Small intestine (tissue), 7 donors: Measurements from ENCODE around the gene LRRC25. TPM values are rescaled to one million over a fixed set of nuclear protein-coding genes. Genes with fewer than 3 reads are reported as not detected.
A peak's percentile ranks its signal among the peaks of the same experiment; 100 is the strongest.
"Not testable (repeated sequence)": the region's sequence is repeated elsewhere in the genome, so short reads cannot be mapped to it uniquely, and the experiment has no call there.

Experiments used
- DNase-seq, 2 donors: peaks; one replicate each; pipeline versions ENCODE4 v3.0.0 to v3.0.0-alpha.2; 2013
- FAIRE-seq: peaks from 2 replicates; lab custom pipeline; 2012; peaks lifted over from hg19 to GRCh38; lab: Jason Lieb, UNC
- H3K27ac ChIP-seq, 3 donors: one replicate each; pipeline ENCODE4 v1.5.1; 2013; ENCODE audit warnings: low read length in 2 of 3, mild to moderate bottlenecking in 2 of 3, control low read depth in 1 of 3, inconsistent platforms in 1 of 3, low read depth in 1 of 3, moderate library complexity in 1 of 3
- H3K27me3 ChIP-seq, 3 donors: one replicate each; pipeline ENCODE4 v1.6.1; 2013; ENCODE audit warnings: low read length in 3 of 3, inconsistent platforms in 1 of 3; ENCODE audit not compliant: control insufficient read depth in 3 of 3, insufficient read depth in 3 of 3
- H3K36me3 ChIP-seq, 3 donors: one replicate each; pipeline ENCODE4 v1.6.1; 2013; ENCODE audit warnings: low read length in 3 of 3, inconsistent platforms in 1 of 3, low read depth in 1 of 3, mild to moderate bottlenecking in 1 of 3, moderate library complexity in 1 of 3; ENCODE audit not compliant: control insufficient read depth in 3 of 3, insufficient read depth in 2 of 3
- H3K4me1 ChIP-seq, 3 donors: one replicate each; pipeline ENCODE4 v1.6.1; 2013; ENCODE audit warnings: low read length in 2 of 3, inconsistent platforms in 1 of 3, low read depth in 1 of 3, mild to moderate bottlenecking in 1 of 3, moderate library complexity in 1 of 3; ENCODE audit not compliant: control insufficient read depth in 3 of 3, insufficient read depth in 2 of 3
- H3K4me3 ChIP-seq, 3 donors: one replicate each; pipeline ENCODE4 v1.5.1; 2013; ENCODE audit warnings: low read length in 3 of 3, control low read depth in 1 of 3, inconsistent platforms in 1 of 3, low read depth in 1 of 3, mild to moderate bottlenecking in 1 of 3, moderate library complexity in 1 of 3
- H3K9me3 ChIP-seq, 2 donors: one replicate each; pipeline ENCODE4 v1.6.1; 2013; ENCODE audit warnings: low read depth in 1 of 2, low read length in 1 of 2; ENCODE audit not compliant: control insufficient read depth in 2 of 2, insufficient read depth in 1 of 2
- WGBS, 3 donors: extraction: QIAGEN DNeasy Blood & Tissue Kit; methylation state at CpG; one replicate each; pipeline ENCODE4 v1.1.7; 2013; 5-methylcytosine and 5-hydroxymethylcytosine counted together
- polyA plus RNA-seq, 4 donors: library from polyadenylated mRNA; stranded (reverse) in 3 of 4; unstranded in 1 of 4; fragments of 200-250 nt in 3 of 4; fragments of 120-200 nt in 1 of 4; gene quantifications; one replicate each; pipeline versions ENCODE4 v1.2.1 to v1.2.3, GENCODE V29; 2013
- donor health status: healthy with polysubstance abuse.
- donor health status: control.
- donor health status: control.
- donor health status: Bipolar disorder and iron deficiency.
- donor health status: healthy.

The LRRC25 gene
- polyA plus RNA-seq, 4 donors = 0.89 to 5.1 (median 3.4) TPM

- Histone ChIP-seq H3K27me3 (no peaks in the 10 kb centered on the region), H3K9me3 (no peaks in the 10 kb centered on the region), H3K4me1 (peaks cover 0 to 25% (median 4%) of the 10 kb centered on the region in 3 donors), H3K36me3 (peaks cover 9 to 91% (median 18%) of the 10 kb centered on the region in 3 donors), H3K27ac (peak overlapping the region in 1 of 3 donors; percentile 92), H3K4me3 (no peak overlapping the region)
- DNase-seq (no peak), FAIRE-seq (no peak)
- 51 to 83% (median 80%) methylated on average over 17 of the region's 17 CpGs for WGBS, 3 donors
Observed at GRCh38 chr19:18362934-18363542, 34.4 kb downstream of the LRRC25 start.

GRCh38 chr19:18361646-18362045 is 35.8 kb downstream of the LRRC25 start:
- H3K4me1 ChIP-seq = peaks cover 0 to 25% (median 4%) of the 10 kb centered on the region in 3 donors
- 92 to 97% (median 95%) methylated on average over 8 of the region's 8 CpGs for WGBS, 3 donors
- no peaks in the 10 kb centered on the region for H3K27me3 ChIP-seq
- H3K9me3 ChIP-seq = peaks cover 0 to 5% of the 10 kb centered on the region in 2 donors
- H3K36me3 ChIP-seq = peaks cover 18 to 91% (median 18%) of the 10 kb centered on the region in 3 donors
- no peak for FAIRE-seq
- H3K27ac ChIP-seq = no peak overlapping the region
- no peak overlapping the region for H3K4me3 ChIP-seq
- DNase-seq = no peak

- H3K9me3 ChIP-seq = peaks cover 0 to 5% of the 10 kb centered on the region in 2 donors
- FAIRE-seq (no peak), DNase-seq (no peak)
- H3K27me3 ChIP-seq = no peaks in the 10 kb centered on the region
- 88 to 93% (median 90%) methylated on average over 3 of the region's 3 CpGs for WGBS, 3 donors
- no peaks in the 10 kb centered on the region for H3K4me1 ChIP-seq
- H3K4me3 ChIP-seq = no peak overlapping the region
- H3K27ac ChIP-seq = no peak overlapping the region
- H3K36me3 ChIP-seq = peaks cover 12 to 93% (median 15%) of the 10 kb centered on the region in 3 donors
Observed at GRCh38 chr19:18357041-18357440, 40.4 kb downstream of the LRRC25 start.

- WGBS, 3 donors = 93 to 98% (median 97%) methylated on average over 6 to 7 of the region's 7 CpGs
- not testable (repeated sequence) for H3K9me3 ChIP-seq, H3K27me3 ChIP-seq, H3K4me3 ChIP-seq, FAIRE-seq, H3K4me1 ChIP-seq, DNase-seq, H3K27ac ChIP-seq
- peaks cover 5 to 91% (median 14%) of the 10 kb centered on the region in 3 donors for H3K36me3 ChIP-seq
Observed at GRCh38 chr19:18354743-18355142, 42.7 kb downstream of the LRRC25 start.

- DNase-seq (no peak), FAIRE-seq (no peak)
- H3K4me3 ChIP-seq = no peak overlapping the region
- 93 to 96% (median 95%) methylated on average over 8 of the region's 8 CpGs for WGBS, 3 donors
- no peak overlapping the region for H3K27ac ChIP-seq
- no peaks in the 10 kb centered on the region for H3K4me1 ChIP-seq
- no peaks in the 10 kb centered on the region for H3K27me3 ChIP-seq
- H3K9me3 ChIP-seq = peaks cover 0 to 5% of the 10 kb centered on the region in 2 donors
- peaks cover 5 to 91% (median 11%) of the 10 kb centered on the region in 3 donors for H3K36me3 ChIP-seq
Observed at GRCh38 chr19:18353378-18354005, 43.9 kb downstream of the LRRC25 start.

- Histone ChIP-seq H3K9me3 (no peaks in the 10 kb centered on the region), H3K4me1 (no peaks in the 10 kb centered on the region), H3K4me3 (no peak overlapping the region), H3K27ac (no peak overlapping the region), H3K27me3 (no peaks in the 10 kb centered on the region), H3K36me3 (peaks cover 2 to 85% (median 2%) of the 10 kb centered on the region in 3 donors)
- no peak for FAIRE-seq
- WGBS, 3 donors = 92 to 96% (median 94%) methylated on average over 7 of the region's 7 CpGs
- no peak for DNase-seq
Observed at GRCh38 chr19:18351544-18351943, 45.9 kb downstream of the LRRC25 start.

GRCh38 chr19:18350490-18350889 is 46.9 kb downstream of the LRRC25 start:
- WGBS, 3 donors = 85 to 91% (median 87%) methylated on average over 9 of the region's 9 CpGs

GRCh38 chr19:18349524-18350128 is 47.8 kb downstream of the LRRC25 start:
- DNase-seq (peak; percentile 49 to 60), FAIRE-seq (no peak)
- 42 to 54% (median 44%) methylated on average over 12 of the region's 12 CpGs for WGBS, 3 donors
- Histone ChIP-seq H3K27ac (no peak overlapping the region), H3K9me3 (no peaks in the 10 kb centered on the region), H3K4me1 (no peaks in the 10 kb centered on the region), H3K36me3 (peaks cover 3 to 85% (median 4%) of the 10 kb centered on the region in 3 donors), H3K27me3 (no peaks in the 10 kb centered on the region), H3K4me3 (no peak overlapping the region)

More at GRCh38 chr19:18350490-18350889, 46.9 kb downstream of the LRRC25 start:
- FAIRE-seq = no peak
- no peak overlapping the region for H3K4me3 ChIP-seq
- no peak for DNase-seq
- H3K36me3 ChIP-seq = peaks cover 2 to 83% (median 2%) of the 10 kb centered on the region in 3 donors
- H3K9me3 ChIP-seq = no peaks in the 10 kb centered on the region
- H3K27ac ChIP-seq = no peak overlapping the region
- no peaks in the 10 kb centered on the region for H3K27me3 ChIP-seq
- no peaks in the 10 kb centered on the region for H3K4me1 ChIP-seq
